HG03097 (cell line): ENCODE data around the gene HDAC2.
"Not testable (repeated sequence)": the region's sequence is repeated elsewhere in the genome, so short reads cannot be mapped to it uniquely, and the experiment has no call there.

Source experiments
- ATAC-seq: cut with Tn5 transposase; IDR thresholded peaks from one replicate; pipeline ENCODE4 v1.9.1; 2021; ENCODE audit not compliant: unreplicated experiment, low FRiP score

Gene HDAC2

GRCh38 chr6:113921299-113921904, 49.5 kb downstream of the HDAC2 start:
- ATAC-seq, result no peak

DNA sequence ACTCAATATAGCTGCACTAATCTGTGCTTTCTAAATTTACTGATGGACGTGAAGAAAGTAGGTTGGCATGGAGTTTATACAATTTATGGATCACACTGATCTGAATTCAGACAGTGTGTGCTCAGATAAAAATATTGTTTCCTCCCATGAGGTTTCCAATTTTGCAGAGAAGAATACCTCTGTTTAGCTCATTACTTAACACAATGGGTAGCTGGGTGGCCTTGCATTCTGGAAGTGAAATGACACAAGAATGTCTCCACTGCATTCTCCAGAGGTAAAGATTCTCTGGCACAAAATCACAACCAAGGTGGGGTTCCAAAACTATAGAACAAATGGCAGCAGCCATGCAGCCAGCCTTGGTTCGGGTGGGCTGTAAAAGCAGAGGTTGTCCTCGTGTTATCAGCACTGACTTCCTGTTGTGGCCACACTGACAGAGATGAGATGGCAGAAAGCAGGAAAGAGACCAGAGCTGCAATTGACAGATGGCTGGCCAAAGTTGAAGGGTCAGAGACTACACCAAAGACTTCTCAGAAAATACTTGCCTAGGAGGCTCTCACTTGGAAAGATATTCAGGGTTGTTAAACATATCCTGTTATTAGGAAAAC, 50.2 kb downstream of the HDAC2 start:
- ATAC-seq, result peak; percentile 88

GRCh38 chr6:113910285-113910684, 60.7 kb downstream of the HDAC2 start:
- ATAC-seq, result not testable (repeated sequence)

- no peak for ATAC-seq
These were observed 61.6 kb downstream of the HDAC2 start for GRCh38 chr6:113909224-113909856.

DNA sequence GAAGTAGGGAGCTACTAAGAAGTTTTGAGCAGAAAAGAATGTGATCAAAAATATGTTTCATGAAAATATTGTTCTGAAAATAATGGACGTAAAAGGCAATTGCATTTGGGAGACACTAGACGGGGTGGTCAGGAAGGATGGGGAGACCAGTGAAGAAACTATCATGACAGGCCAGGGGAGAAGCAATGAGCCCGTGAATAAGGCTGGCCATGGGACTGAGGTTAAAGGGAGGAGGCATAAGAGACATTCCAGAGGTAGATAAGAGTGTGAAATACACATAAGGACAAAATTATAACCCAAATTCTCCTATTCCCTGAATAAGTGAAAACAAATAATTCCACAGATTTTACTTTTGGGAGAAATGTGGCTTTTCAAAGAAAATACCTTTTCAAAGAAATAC, 62.1 kb downstream of the HDAC2 start:
- no peak for ATAC-seq

GRCh38 chr6:113907102-113907815, 63.7 kb downstream of the HDAC2 start:
- no peak for ATAC-seq

GRCh38 chr6:113903666-113904330, 67.2 kb downstream of the HDAC2 start:
- ATAC-seq, result no peak

GRCh38 chr6:113901482-113901881, 69.5 kb downstream of the HDAC2 start:
- no peak for ATAC-seq

- no peak for ATAC-seq
These were observed 76.0 kb downstream of the HDAC2 start for GRCh38 chr6:113894712-113895674.

DNA sequence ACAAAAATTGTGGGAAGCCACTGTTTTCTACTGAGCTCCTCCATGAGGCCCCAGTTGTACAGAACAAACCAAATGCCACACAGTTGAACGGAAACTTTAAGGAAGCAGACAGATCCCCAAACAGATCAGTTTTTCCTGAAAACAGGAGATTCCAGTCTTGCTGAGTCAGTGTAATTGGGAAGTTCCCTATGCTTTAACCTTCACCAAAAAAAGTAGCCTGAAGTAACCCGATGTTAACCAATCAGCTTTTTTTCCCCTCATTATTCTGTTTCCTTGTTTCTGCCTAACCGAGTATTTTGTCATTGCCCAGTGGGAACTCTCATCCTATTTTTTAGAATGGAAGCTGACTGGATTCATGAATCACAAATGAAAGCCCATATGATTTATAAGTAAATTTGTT, 77.1 kb downstream of the HDAC2 start:
- ATAC-seq, result no peak

GRCh38 chr6:113893451-113893850, 77.5 kb downstream of the HDAC2 start:
- ATAC-seq, result no peak

- ATAC-seq, result no peak
These were observed 81.9 kb downstream of the HDAC2 start for GRCh38 chr6:113888956-113889630.

DNA sequence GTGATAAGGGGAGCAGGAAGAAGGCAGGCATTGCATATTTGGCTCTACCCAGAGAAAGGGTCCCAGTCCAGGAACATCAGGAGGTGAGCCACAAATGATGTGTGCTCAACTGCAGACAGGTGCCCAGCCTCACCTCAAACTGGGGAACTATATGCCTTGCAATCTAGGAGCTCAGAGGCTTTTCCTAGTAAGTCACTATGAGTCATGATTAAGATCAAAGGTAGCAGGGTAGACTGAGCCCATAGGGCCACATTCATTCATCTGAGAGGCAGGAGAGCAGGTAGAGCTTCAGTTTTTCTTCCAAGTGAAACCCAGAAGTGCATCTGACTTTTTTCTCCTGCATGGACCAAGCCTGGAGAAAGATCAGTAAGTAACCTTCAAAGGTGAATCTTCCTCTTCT, 82.5 kb downstream of the HDAC2 start:
- ATAC-seq, result no peak

GRCh38 chr6:113886512-113886911, 84.4 kb downstream of the HDAC2 start:
- ATAC-seq, result no peak

- ATAC-seq, result no peak
These were observed 86.9 kb downstream of the HDAC2 start for GRCh38 chr6:113884011-113884410.
